Neural cell (in vitro differentiated cells): ENCODE measurements around the gene TGFA. TPM values are rescaled to one million over a fixed set of nuclear protein-coding genes. Genes with fewer than 3 reads are reported as not detected.

ENCODE experiments used
- H2AFZ ChIP-seq: fragments of 200-600, 300-800 bp; sonication (generic), shearing (Covaris generic); 2 replicates; pipeline ENCODE4 v1.6.0; 2014; ENCODE audit warnings: low read depth, mild to moderate bottlenecking, antibody characterized with exemption, low read length, moderate library complexity
- H3F3A ChIP-seq: fragments of 200-600 bp; shearing (Covaris generic); 2 replicates; pipeline ENCODE4 v1.6.1; 2016; ENCODE audit warnings: mild to moderate bottlenecking, moderate library complexity, mixed read lengths, antibody characterized with exemption, low read length; ENCODE audit not compliant: insufficient read depth, poor library complexity, severe bottlenecking
- H3K27ac ChIP-seq: fragments of 200-600, 300-800 bp; sonication (generic), shearing (Covaris generic); 2 replicates; pipeline ENCODE4 v1.5.1; 2014; ENCODE audit warnings: mild to moderate bottlenecking, low read length, moderate library complexity
- H3K27me3 ChIP-seq: fragments of 300-800, 200-600 bp; sonication (generic), shearing (Covaris generic); 2 replicates; pipeline ENCODE4 v1.6.0; 2014; ENCODE audit warnings: mild to moderate bottlenecking, low read depth, low read length, moderate library complexity; ENCODE audit not compliant: insufficient read depth
- H3K36me3 ChIP-seq: fragments of 300-800, 200-600 bp; sonication (generic), shearing (Covaris generic); 2 replicates; pipeline ENCODE4 v1.5.1; 2014; ENCODE audit warnings: mild to moderate bottlenecking, antibody characterized with exemption, low read length, moderate library complexity; ENCODE audit not compliant: insufficient read depth
- H3K4me2 ChIP-seq: fragments of 300-800, 200-600 bp; sonication (generic), shearing (Covaris generic); 2 replicates; pipeline ENCODE4 v1.6.0; 2014; ENCODE audit warnings: mild to moderate bottlenecking, low read length
- H3K4me3 ChIP-seq: fragments of 300-800, 200-600 bp; sonication (generic), shearing (Covaris generic); 2 replicates; pipeline ENCODE4 v1.5.1; 2014; ENCODE audit warnings: mild to moderate bottlenecking, low read length, moderate library complexity
- H3K79me2 ChIP-seq: fragments of 200-600 bp; shearing (Covaris generic); replicated peaks from 2 replicates; pipeline ENCODE4 v1.6.0; 2014; ENCODE audit warnings: mild to moderate bottlenecking, low read length, moderate library complexity; ENCODE audit not compliant: insufficient read depth
- H3K9ac ChIP-seq: fragments of 300-800, 200-600 bp; sonication (generic), shearing (Covaris generic); 2 replicates; pipeline ENCODE4 v1.6.1; 2016; ENCODE audit warnings: mild to moderate bottlenecking, low read length, mixed read lengths
- H3K9me2 ChIP-seq: fragments of 200-600 bp; shearing (Covaris generic); 2 replicates; pipeline ENCODE4 v1.6.1; 2016; ENCODE audit warnings: mild to moderate bottlenecking, low read length, mixed read lengths; ENCODE audit not compliant: insufficient read depth
- H3K9me3 ChIP-seq: fragments of 200-600, 300-800 bp; sonication (generic), shearing (Covaris generic); 2 replicates; pipeline ENCODE4 v1.6.1; 2016; ENCODE audit warnings: mild to moderate bottlenecking, mixed run types, low read length, moderate library complexity, mixed read lengths
- H4K20me1 ChIP-seq: fragments of 200-600 bp; shearing (Covaris generic); 2 replicates; pipeline ENCODE4 v1.6.1; 2016; ENCODE audit warnings: mild to moderate bottlenecking, mixed run types; ENCODE audit not compliant: insufficient read depth
- CTCF ChIP-seq: fragments of 450-650 bp; IDR thresholded peaks from 2 replicates; pipeline ENCODE4 v1.5.1; 2014; ENCODE audit warnings: antibody characterized with exemption, mild to moderate bottlenecking, moderate library complexity; ENCODE audit not compliant: poor library complexity, severe bottlenecking
- EP300 ChIP-seq: fragments of 450-650 bp; conservative IDR thresholded peaks from 2 replicates; pipeline ENCODE4 v1.6.1; 2014; ENCODE audit warnings: antibody characterized with exemption, mild to moderate bottlenecking, moderate library complexity; ENCODE audit not compliant: poor library complexity, severe bottlenecking
- EZH2 ChIP-seq: fragments of 200-600, 300-800 bp; shearing (Covaris generic), sonication (generic); IDR thresholded peaks from 2 replicates; pipeline ENCODE4 v1.6.1; 2014; ENCODE audit warnings: antibody characterized with exemption, low read length, borderline replicate concordance, mild to moderate bottlenecking; ENCODE audit not compliant: insufficient read depth, poor library complexity, severe bottlenecking
- MXI1 ChIP-seq: fragments of 450-650 bp; conservative IDR thresholded peaks from 2 replicates; pipeline ENCODE4 v1.6.1; 2014; ENCODE audit warnings: antibody characterized with exemption, mild to moderate bottlenecking; ENCODE audit not compliant: poor library complexity, severe bottlenecking
- POLR2AphosphoS5 ChIP-seq: IDR thresholded peaks from 2 replicates; pipeline ENCODE4 v1.6.1; 2012
- RAD21 ChIP-seq: fragments of 450-650 bp; conservative IDR thresholded peaks from 2 replicates; pipeline ENCODE4 v1.6.1; 2014; ENCODE audit warnings: antibody characterized with exemption, mild to moderate bottlenecking, moderate library complexity
- REST ChIP-seq: IDR thresholded peaks from 2 replicates; pipeline ENCODE4 v1.6.1; 2012; ENCODE audit warnings: borderline replicate concordance
- SMC3 ChIP-seq: fragments of 450-650 bp; conservative IDR thresholded peaks from 2 replicates; pipeline ENCODE4 v1.6.1; 2014; ENCODE audit warnings: antibody characterized with exemption, mild to moderate bottlenecking, moderate library complexity; ENCODE audit not compliant: poor library complexity
- TAF1 ChIP-seq: IDR thresholded peaks from 2 replicates; pipeline ENCODE4 v1.6.1; 2012; ENCODE audit warnings: low read depth
- polyA plus RNA-seq: library from polyadenylated mRNA; depleted of rRNA; stranded (reverse); fragments of >200 nt; gene quantifications from 2 replicates; pipeline ENCODE4 v1.2.3, GENCODE V29; 2014

Gene TGFA
- polyA plus RNA-seq, 1 donor from 2014 or later = 0.85 TPM

DNA sequence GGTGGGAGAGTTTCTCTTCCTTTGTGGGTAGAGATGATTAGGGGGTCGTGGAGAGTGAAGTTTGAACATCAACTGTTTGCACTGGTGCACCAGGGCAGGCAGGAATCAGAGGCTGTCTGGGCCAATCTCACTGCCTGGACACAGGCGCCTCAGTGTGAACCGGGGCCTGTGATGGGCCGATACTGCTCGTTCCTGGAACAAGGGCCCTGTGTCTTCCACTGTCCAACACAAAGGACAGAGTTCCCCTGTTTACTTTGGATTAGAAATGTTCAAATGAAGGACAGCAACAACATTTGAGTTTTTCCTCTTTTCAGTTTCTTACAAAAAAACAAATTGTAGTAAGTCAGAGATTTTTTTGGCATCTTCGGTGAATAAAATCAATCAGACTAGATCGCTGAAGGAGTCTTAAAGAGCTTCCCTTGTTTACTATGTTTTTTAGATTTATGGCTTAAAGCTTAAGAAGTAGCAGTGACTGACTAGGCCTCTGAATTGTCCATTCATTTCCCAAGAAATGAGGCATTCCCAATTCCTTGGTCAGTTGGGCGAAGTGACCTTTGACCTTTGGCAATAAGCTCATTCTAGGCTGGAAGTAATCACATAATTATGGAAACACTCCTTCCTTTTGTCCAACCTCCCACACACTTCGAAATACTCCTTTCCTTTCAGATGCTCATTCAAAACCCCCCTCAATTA lies 11.6 kb upstream of the TGFA start:
- no peak for TF ChIP-seq EZH2
- TF ChIP-seq MXI1 = no peak
- no peak for TF ChIP-seq REST
- no peak for TF ChIP-seq SMC3
- no peak for TF ChIP-seq EP300
- TF ChIP-seq POLR2AphosphoS5 = no peak
- TF ChIP-seq RAD21 = no peak
- no peak for TF ChIP-seq CTCF
- H2AFZ ChIP-seq = no peak overlapping the region
- no peak overlapping the region for H3K4me2 ChIP-seq
- H3K9ac ChIP-seq = no peak overlapping the region
- no peaks in the 10 kb centered on the region for H3K27me3 ChIP-seq
- H3K4me3 ChIP-seq = no peak overlapping the region
- no peaks in the 10 kb centered on the region for H4K20me1 ChIP-seq
- no peaks in the 10 kb centered on the region for H3K79me2 ChIP-seq
- no peaks in the 10 kb centered on the region for H3F3A ChIP-seq
- H3K27ac ChIP-seq = no peak overlapping the region
- no peaks in the 10 kb centered on the region for H3K9me2 ChIP-seq
- no peaks in the 10 kb centered on the region for H3K9me3 ChIP-seq
- H3K36me3 ChIP-seq = no peaks in the 10 kb centered on the region

GRCh38 chr2:70561893-70562292 lies 8.3 kb upstream of the TGFA start:
- no peak overlapping the region for H2AFZ ChIP-seq
- H3K27me3 ChIP-seq = no peaks in the 10 kb centered on the region
- H3K27ac ChIP-seq = no peak overlapping the region
- no peak overlapping the region for H3K4me2 ChIP-seq
- no peaks in the 10 kb centered on the region for H3K79me2 ChIP-seq
- no peaks in the 10 kb centered on the region for H4K20me1 ChIP-seq
- H3K36me3 ChIP-seq = no peaks in the 10 kb centered on the region
- H3K4me3 ChIP-seq = no peak overlapping the region
- TF ChIP-seq CTCF = no peak
- no peak for TF ChIP-seq TAF1
- TF ChIP-seq REST = no peak
- TF ChIP-seq SMC3 = no peak
- no peak for TF ChIP-seq EP300
- no peak for TF ChIP-seq MXI1
- TF ChIP-seq POLR2AphosphoS5 = no peak
- no peak for TF ChIP-seq RAD21
- no peak for TF ChIP-seq EZH2
- H3K9me2 ChIP-seq = no peaks in the 10 kb centered on the region
- H3F3A ChIP-seq = no peaks in the 10 kb centered on the region
- H3K9ac ChIP-seq = no peak overlapping the region
- H3K9me3 ChIP-seq = no peaks in the 10 kb centered on the region
